Vagina (tissue), 2 donors: Measurements from ENCODE around the gene CUZD1. TPM values are rescaled to one million over a fixed set of nuclear protein-coding genes. Genes with fewer than 3 reads are reported as not detected.

Experiments
- DNase-seq, 2 donors: peaks; one replicate each; pipeline ENCODE4 v3.0.0-alpha.2; 2017; ENCODE audit errors: extremely low spot score in 2 of 2
- H3K27ac ChIP-seq: fragments of 200-600 bp; sonication (generic); one replicate; pipeline ENCODE4 v1.5.1; 2019
- H3K27me3 ChIP-seq: fragments of 200-600 bp; sonication (generic); one replicate; pipeline ENCODE4 v1.5.1; 2019
- H3K36me3 ChIP-seq, 2 donors: fragments of 200-600 bp; sonication (generic); one replicate each; pipeline ENCODE4 v1.5.1; 2017 to 2019
- H3K4me1 ChIP-seq: fragments of 200-600 bp; sonication (generic); one replicate; pipeline ENCODE4 v1.5.1; 2019
- H3K4me3 ChIP-seq, 2 donors: fragments of 200-600 bp; sonication (generic); 1 replicate in 1 of 2; 2 replicates in 1 of 2; pipeline ENCODE4 v1.5.1; 2016 to 2019
- H3K9me3 ChIP-seq: fragments of 200-600 bp; sonication (generic); one replicate; pipeline ENCODE4 v1.5.1; 2019
- CTCF ChIP-seq, 3 experiments: fragments of 450-650 bp in 2 of 3; fragments of 200-600 bp in 1 of 3; sonication (generic) in 1 of 3; IDR thresholded peaks; one replicate each; pipeline ENCODE4 v1.5.1; 2017 to 2019; ENCODE audit warnings: antibody characterized with exemption in 3 of 3, mild to moderate bottlenecking in 2 of 3, moderate library complexity in 2 of 3
- POLR2A ChIP-seq, 2 donors: fragments of 450-650 bp; IDR thresholded peaks; one replicate each; pipeline ENCODE4 v1.6.1; 2017; ENCODE audit warnings: antibody characterized with exemption in 2 of 2, mild to moderate bottlenecking in 2 of 2, moderate library complexity in 2 of 2
- POLR2AphosphoS5 ChIP-seq, 2 donors: sonication (generic); formaldehyde crosslinking; IDR thresholded peaks; one replicate each; pipeline ENCODE4 v1.9.0; 2017; ENCODE audit warnings: antibody characterized with exemption in 2 of 2, mild to moderate bottlenecking in 2 of 2, low read depth in 1 of 2; ENCODE audit not compliant: insufficient read depth in 1 of 2
- intact Hi-C: fragments of 100-400 bp; cut with DNase I; formaldehyde crosslinking; loops from one replicate; pipeline ENCODE4 v1.15.1; 2023
- total RNA-seq: library from RNA; depleted of rRNA; stranded (reverse); fragments of >200 nt; gene quantifications from one replicate; pipeline ENCODE4 v1.2.3, GENCODE V29; 2016

Gene CUZD1
- total RNA-seq, 1 donor from 2014 or later, result not detected

GRCh38 chr10:122879339-122880273 lies 33.9 kb upstream of the CUZD1 start, which contains the start of gene FAM24B:
FAM24B (minus strand) TSS chr10:122879581; CDS start chr10:122850515, 29,066 bp downstream.
- peak within 1 kb of the TSS; percentile 50 to 60 for H3K4me3 ChIP-seq
- H3K27ac ChIP-seq, result peak within 1 kb of the TSS; percentile 14
- H3K27me3 ChIP-seq, result no peaks in the 10 kb centered on the region
- intact Hi-C loops, result no loop called here
- H3K4me1 ChIP-seq, result peaks cover 17% of the 10 kb centered on the region
- no peaks in the 10 kb centered on the region for H3K9me3 ChIP-seq
- H3K36me3 ChIP-seq, result no peaks in the 10 kb centered on the region
- no peak for TF ChIP-seq POLR2A (IDR thresholded peaks at IDR 0.05)
- TF ChIP-seq POLR2AphosphoS5 (IDR thresholded peaks at IDR 0.05; ENCODE audit: insufficient read depth in 1 of 2, low read depth in 1 of 2), result peak; percentile 74 to 91
- no peak for TF ChIP-seq CTCF (IDR thresholded peaks at IDR 0.05)
- no peak for DNase-seq

- DNase-seq, result no peak
- intact Hi-C loops, result no loop called here
- peak overlapping the region; percentile 50 to 60 for H3K4me3 ChIP-seq
- H3K36me3 ChIP-seq, result no peaks in the 10 kb centered on the region
- TF ChIP-seq POLR2AphosphoS5 (IDR thresholded peaks at IDR 0.05; ENCODE audit: insufficient read depth in 1 of 2, low read depth in 1 of 2) (no peak), CTCF (IDR thresholded peaks at IDR 0.05) (no peak), POLR2A (IDR thresholded peaks at IDR 0.05) (no peak)
- no peak overlapping the region for H3K27ac ChIP-seq
- H3K27me3 ChIP-seq, result no peaks in the 10 kb centered on the region
- H3K9me3 ChIP-seq, result no peaks in the 10 kb centered on the region
- H3K4me1 ChIP-seq, result peaks cover 17% of the 10 kb centered on the region
These were observed 33.2 kb upstream of the CUZD1 start for GRCh38 chr10:122878799-122879338.

- TF ChIP-seq CTCF (IDR thresholded peaks at IDR 0.05) (no peak), POLR2A (IDR thresholded peaks at IDR 0.05) (no peak), POLR2AphosphoS5 (IDR thresholded peaks at IDR 0.05; ENCODE audit: insufficient read depth in 1 of 2, low read depth in 1 of 2) (no peak)
- no peak for DNase-seq
- Histone ChIP-seq H3K4me3 (no peak overlapping the region), H3K27me3 (no peaks in the 10 kb centered on the region), H3K36me3 (no peaks in the 10 kb centered on the region), H3K9me3 (no peaks in the 10 kb centered on the region), H3K4me1 (peaks cover 17% of the 10 kb centered on the region), H3K27ac (no peak overlapping the region)
- intact Hi-C loops, result no loop called here
These were observed 31.6 kb upstream of the CUZD1 start for GRCh38 chr10:122877264-122877663.

GRCh38 chr10:122876467-122876855 lies 30.8 kb upstream of the CUZD1 start:
- H3K36me3 ChIP-seq, result no peaks in the 10 kb centered on the region
- DNase-seq, result no peak
- H3K4me1 ChIP-seq, result peaks cover 17% of the 10 kb centered on the region
- TF ChIP-seq POLR2A (IDR thresholded peaks at IDR 0.05) (no peak), CTCF (IDR thresholded peaks at IDR 0.05) (no peak), POLR2AphosphoS5 (IDR thresholded peaks at IDR 0.05; ENCODE audit: insufficient read depth in 1 of 2, low read depth in 1 of 2) (no peak)
- H3K27ac ChIP-seq, result no peak overlapping the region
- no peaks in the 10 kb centered on the region for H3K9me3 ChIP-seq
- H3K4me3 ChIP-seq, result no peak overlapping the region
- intact Hi-C loops, result no loop called here
- H3K27me3 ChIP-seq, result no peaks in the 10 kb centered on the region
